Fibroblast of skin of right biceps (primary cell): ENCODE data around the gene MEGF6.

Experiments
- DNase-seq: peaks from one replicate; pipeline ENCODE4 v3.0.0-alpha.2; 2013

The MEGF6 gene

GRCh38 chr1:3609016-3609768, 2.1 kb downstream of the MEGF6 start:
- DNase-seq: no peak

DNA sequence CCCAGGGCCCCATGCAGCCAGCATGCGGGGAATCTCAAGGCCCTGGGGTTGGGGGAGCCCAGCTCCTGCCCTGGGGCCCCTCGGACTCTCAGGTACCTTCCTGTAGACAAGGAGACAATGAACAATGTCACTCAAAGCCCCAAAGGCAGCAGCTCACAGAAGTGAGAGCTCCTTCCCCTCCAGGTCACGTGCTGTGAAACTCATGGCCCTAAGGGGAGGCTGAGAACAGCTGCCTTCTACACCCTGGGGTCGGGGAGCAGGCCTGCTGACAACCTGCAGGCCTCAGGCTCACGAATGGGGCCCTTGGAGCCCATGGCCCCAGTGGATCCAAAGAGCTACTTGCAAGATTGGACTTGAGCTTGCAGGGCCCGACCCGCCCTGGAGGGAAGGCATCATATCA, 3.2 kb downstream of the MEGF6 start:
- DNase-seq: no peak

DNA sequence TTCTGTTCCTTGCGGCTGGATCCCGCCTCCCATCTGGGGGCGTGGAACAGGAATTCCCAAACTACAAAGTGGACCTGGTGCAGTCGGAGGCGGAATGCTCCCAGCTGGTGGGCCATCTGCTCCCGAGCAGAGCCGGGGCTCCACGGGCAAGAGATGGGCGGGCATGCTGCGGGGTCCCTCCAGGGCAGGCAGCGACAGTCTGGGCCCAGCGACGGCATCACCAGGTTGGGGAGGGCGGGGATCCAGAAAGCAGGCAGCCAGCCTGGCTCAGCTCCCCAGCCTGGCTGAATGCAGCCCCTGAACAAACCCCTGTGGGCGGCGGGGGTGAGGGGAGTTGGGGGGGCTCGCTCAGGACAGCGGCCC, 3.6 kb downstream of the MEGF6 start:
- no peak for DNase-seq

DNA sequence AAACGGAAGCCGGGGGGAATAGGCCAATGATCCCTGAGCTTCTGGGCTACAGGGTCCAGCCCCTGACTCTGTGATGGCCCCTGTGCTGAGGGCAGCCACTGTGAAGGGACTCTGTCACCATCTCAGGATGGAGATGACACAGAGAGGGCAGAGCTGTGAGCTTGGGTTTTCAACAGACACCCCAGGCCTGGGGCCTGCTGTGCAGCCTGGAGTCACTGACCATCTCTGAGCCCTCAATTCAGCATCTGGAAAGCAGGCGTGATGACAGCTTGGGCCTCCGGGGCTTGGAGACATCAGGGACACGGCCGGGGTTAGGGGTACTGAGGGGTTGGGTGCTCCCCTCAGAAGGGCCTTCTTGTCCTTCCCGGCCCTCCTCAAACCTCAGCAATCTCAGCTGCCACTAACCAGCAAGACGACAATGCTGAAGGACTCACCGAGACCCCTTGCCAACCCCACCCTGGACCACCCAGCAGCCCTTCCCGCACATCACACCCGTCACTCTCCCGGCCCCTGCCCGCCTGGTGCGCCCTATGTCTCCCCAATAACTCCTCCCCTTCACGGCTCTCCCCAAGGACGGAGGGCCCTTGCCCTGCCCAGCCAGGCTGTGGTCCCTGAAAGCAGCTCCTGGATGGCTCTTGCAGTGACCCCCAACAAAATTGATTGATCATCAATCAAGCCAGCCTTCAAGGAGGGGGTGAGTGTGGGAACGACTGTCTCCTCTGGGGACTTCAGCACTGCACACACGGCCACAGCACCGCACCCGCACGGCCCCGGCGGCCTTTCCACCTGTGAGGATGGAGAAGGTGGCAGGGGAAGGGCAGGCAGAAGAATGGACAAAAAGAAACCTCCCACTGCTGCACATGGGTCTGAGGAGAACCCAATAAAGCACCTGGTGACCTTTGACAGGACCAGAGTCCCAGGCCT, 4.3 kb downstream of the MEGF6 start:
- DNase-seq: no peak

- DNase-seq: no peak
These were observed 6.1 kb downstream of the MEGF6 start for GRCh38 chr1:3604997-3605823.

DNA sequence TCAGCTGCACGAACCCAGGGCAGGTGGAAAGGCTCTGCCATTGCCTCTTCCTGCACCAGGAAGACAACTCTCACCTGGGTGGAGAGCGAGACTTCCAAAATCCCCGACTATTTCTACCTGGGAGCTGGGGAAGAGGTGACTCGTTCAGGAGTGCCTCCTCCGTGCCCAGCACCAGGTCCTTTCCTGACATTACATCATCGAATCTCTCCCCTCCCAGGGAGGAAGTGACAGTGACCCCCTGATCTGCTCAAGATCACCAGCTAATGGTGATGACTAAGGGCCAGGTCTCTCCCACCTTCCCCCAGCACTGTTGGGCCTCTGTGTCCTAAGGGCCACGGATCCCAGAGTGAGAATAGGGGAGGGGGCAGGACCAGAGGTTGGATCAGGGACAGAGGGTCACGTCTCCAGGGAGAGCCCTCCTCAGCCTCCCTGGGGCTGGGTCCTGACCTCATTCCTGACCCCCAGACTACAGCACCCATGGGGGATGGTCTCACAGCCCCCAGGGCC, 6.8 kb downstream of the MEGF6 start:
- no peak for DNase-seq

GRCh38 chr1:3603571-3604467, 7.5 kb downstream of the MEGF6 start:
- DNase-seq: no peak

GRCh38 chr1:3603156-3603555, 8.2 kb downstream of the MEGF6 start:
- no peak for DNase-seq

GRCh38 chr1:3602375-3602774, 8.9 kb downstream of the MEGF6 start:
- DNase-seq: no peak

DNA sequence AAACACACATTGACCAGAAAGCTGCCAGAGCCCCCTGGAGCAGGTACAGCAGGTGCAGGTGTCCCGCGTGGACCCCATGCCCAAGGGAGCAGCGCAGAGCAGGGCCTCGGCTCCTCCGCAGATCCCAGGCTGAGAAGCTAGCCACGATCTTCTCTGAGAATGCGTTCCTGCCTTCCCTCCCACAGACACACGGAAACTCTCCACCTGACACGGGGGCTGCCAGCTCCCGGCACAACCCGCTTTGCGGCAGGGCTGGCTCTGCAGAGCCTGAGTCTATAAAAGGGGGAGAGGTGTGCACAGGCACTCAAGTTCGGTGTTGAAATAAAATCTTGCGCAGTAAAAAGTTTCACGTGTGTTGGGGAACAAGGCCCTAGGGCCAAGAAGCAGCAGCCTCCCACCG, 9.6 kb downstream of the MEGF6 start:
- no peak for DNase-seq

DNA sequence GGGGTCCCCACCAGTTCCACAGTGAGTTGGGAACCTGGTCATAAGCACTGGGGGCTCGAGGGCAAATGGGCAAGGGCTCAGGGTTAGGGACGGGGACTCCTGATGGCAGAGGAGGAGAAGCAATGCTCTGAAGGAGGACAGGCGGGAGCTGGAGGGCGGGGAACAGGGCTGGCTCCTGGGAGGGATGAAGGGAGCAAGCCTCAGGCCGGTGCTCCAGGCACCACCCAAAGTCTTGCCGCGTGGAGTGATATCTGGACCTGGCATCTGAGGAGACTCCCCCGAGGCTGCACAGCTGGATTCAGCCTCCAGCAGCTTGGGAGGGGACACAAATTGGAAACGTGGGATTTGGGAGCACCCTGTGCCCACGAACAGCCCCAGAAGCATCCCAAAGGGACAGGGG, 11.0 kb downstream of the MEGF6 start:
- no peak for DNase-seq

DNA sequence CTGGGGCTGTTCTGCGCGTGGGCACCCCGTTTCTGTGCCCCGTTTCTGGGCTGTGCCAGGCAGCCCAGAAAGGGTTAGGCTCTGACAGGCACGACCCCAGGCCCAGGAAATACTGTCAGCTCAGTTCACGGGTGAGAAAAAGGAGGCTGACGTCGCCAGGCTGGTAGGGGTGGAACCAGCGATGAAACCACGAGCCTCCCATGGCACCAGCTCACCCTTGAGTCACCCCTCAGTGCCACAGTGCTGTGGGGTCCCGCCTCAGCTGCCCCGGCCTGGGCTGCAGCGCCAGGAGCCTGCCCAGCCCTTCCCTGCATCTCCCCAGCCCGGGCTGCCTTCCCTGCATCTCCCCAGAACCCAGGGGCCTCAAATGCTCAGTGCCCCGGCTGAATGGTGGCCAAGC, 11.5 kb downstream of the MEGF6 start:
- no peak for DNase-seq

- DNase-seq: no peak
These were observed 12.0 kb downstream of the MEGF6 start for GRCh38 chr1:3599286-3599811.

GRCh38 chr1:3598522-3599285, 12.6 kb downstream of the MEGF6 start:
- no peak for DNase-seq

- DNase-seq: no peak
These were observed 13.2 kb downstream of the MEGF6 start for GRCh38 chr1:3598051-3598491.

DNA sequence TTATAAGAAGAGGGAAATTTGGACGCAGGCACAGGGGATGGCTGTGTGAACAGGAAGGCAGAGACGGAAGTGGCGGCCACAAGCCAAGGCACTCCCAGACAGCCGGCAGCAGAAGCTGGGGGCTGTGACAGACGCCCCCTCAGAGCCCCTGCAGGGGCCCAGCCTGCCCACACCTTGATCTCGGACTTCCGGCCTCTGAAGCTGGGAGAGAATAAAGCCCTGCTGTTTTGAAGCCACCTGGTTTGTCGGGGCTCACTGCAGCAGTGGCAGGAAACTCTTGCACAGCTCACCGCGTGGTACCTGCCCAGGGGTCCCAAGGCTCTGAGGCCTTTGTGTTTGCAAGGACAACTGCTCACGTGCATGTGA, 13.7 kb downstream of the MEGF6 start:
- no peak for DNase-seq

DNA sequence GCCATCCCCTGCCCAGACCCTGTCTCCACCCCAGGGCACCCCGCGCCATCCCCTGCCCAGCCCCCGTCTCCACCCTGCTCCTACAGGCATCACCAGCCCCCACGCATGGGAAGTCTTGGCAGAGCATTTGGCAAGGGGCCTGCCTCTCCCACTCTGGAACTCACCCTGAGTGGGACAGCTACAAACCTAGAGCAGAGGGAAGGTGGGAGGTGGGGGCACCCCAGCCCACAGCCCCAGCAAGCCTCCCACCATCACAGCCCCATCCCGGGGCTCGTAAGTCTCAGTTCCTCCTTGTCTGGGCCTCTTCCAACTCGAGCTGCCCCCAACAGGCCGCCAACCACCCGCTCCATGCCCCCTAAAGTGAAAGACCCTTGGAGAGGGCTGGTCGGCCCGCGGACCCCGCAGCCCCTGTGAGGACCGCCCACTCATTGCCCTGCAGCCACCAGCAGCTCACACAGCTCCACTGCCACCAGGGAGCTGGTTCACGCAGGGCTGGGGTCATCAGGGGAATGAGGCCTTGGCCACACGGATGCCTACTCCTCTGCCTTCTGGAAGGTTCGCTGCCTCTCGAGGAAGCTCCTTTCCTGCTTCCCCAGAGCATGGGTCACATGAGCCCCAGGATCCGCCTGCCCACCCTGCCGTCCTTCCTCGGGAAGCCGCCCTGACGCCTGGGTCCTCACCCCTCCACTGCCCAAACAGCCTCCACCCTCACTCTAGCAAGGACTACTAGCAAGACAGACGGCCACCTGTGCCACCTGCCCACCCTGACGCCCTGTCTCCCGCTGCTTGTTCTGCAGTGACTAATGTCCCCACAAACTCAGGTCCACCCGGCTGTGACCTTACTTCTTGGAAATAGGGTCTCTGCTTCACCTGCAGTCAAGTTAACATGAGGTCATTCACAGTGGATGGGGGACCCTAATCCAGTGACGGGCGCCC, 14.4 kb downstream of the MEGF6 start:
- no peak for DNase-seq

DNA sequence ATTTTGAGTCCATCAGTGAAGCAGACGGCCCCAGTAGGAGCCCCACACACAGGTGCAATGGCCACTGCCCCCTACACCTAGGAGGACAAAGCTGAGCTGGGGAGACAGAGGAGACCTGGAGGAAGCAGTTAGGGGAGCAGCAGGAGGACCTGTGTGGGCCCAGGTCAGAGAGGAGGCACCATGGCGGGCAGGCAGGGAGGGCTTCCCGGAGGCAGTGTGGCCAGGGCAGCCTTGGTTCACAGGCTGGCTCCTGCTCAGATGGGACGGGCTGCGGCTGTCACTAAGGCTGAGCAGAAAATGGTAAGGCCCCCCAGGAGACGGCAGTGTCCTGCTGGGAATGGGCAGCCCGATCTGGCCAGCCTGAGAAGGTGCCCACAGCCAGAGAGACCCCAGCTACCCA, 15.4 kb downstream of the MEGF6 start:
- no peak for DNase-seq

- no peak for DNase-seq
These were observed 16.5 kb downstream of the MEGF6 start for GRCh38 chr1:3594706-3595377.
